Measurements from ENCODE around the gene OR4F15. TPM values are rescaled to one million over a fixed set of nuclear protein-coding genes. Genes with fewer than 3 reads are reported as not detected.
"Not testable (repeated sequence)": the region's sequence is repeated elsewhere in the genome, so short reads cannot be mapped to it uniquely, and the experiment has no call there.

Gene OR4F15
- total RNA-seq, 1 donor from 2014 or later: not detected

DNA sequence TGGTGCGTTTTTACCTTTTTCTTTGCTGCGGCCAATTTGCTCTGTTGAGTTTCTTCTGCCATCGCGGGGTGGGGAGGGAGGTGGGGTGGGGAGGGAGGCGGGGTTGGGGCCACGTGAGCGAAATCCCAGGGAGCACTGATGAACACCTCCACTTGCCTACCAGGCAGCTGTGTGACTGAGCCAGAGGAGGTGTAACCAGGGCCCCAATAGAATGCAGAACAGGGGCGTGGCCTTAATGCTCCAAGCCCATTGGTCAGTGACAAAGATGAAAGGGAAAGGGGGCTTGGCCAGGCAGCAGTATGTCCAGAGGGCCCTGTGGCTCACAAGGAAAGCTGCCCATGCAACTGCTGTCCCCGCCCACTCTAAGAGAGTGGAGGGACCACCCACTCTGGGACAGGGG, 30.1 kb upstream of the OR4F15 start:
- H3K4me3 ChIP-seq (ENCODE audit: low read length in 3 of 3): no peak overlapping the region
- no peaks in the 10 kb centered on the region for H3K36me3 ChIP-seq (ENCODE audit: control insufficient read depth in 3 of 3, insufficient read depth in 3 of 3, low read length in 3 of 3)

DNA sequence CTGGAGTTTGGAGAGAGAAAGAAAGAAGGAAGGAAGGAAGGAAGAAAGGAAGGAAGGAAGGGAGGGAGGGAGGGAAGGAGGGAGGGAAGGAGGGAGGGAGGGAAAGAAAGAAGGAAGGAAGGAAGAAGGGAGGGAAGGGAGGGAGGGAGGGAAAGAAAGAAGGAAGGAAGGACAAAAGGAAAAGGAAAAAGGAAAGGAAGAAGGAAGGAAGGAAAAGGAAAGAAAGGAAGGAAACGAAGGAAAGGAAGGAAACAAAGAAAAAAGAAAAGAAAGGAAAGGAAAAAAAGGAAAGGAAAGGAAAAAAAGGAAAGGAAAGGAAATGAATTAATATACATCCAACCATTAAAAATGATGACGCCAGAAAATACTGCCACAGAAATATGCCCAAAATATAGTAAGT, 27.4 kb upstream of the OR4F15 start:
- Histone ChIP-seq H3K36me3 (ENCODE audit: control insufficient read depth in 3 of 3, insufficient read depth in 3 of 3, low read length in 3 of 3) (no peaks in the 10 kb centered on the region), H3K27ac (ENCODE audit: low read depth, low read length) (no peak overlapping the region)

More for the DNA sequence above, 30.1 kb upstream of the OR4F15 start:
- Histone ChIP-seq H3K27ac (ENCODE audit: low read depth, low read length) (no peak overlapping the region), H3K27me3 (ENCODE audit: control insufficient read depth in 3 of 3, insufficient read depth in 3 of 3, low read length in 3 of 3) (peaks cover 0 to 5% (median 0%) of the 10 kb centered on the region in 3 donors), H3K4me1 (ENCODE audit: control insufficient read depth in 3 of 3, insufficient read depth in 3 of 3, low read length in 3 of 3) (no peaks in the 10 kb centered on the region), H3K9ac (ENCODE audit: low read depth in 1 of 3, low read length in 3 of 3) (no peak overlapping the region), H3K9me3 (ENCODE audit: control insufficient read depth in 3 of 3, low read length in 3 of 3) (no peaks in the 10 kb centered on the region)

DNA sequence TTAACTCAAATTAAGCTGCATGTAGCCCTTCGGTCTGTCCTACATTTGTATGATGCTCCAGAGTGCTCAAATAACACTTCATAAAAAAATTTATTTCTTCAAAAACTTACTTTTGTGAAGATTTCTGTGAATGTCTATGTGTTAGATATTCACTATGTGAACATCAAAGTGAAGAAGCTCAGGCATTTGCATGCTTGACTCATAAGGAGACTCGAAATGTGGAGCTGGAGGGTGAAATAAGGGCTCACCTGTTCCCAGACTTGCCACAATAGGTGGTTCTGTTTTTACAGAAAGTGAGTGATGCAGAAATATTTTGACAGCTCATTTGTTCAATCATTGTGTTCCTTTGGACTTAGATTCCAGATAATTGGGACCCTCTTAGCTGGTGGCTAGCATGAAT, 25.6 kb upstream of the OR4F15 start:
- H3K27ac ChIP-seq (ENCODE audit: low read depth, low read length); H3K9me3 ChIP-seq (ENCODE audit: control insufficient read depth in 3 of 3, low read length in 3 of 3); H3K9ac ChIP-seq (ENCODE audit: low read depth in 1 of 3, low read length in 3 of 3); H3K36me3 ChIP-seq (ENCODE audit: control insufficient read depth in 3 of 3, insufficient read depth in 3 of 3, low read length in 3 of 3); H3K27me3 ChIP-seq (ENCODE audit: control insufficient read depth in 3 of 3, insufficient read depth in 3 of 3, low read length in 3 of 3); H3K4me1 ChIP-seq (ENCODE audit: control insufficient read depth in 3 of 3, insufficient read depth in 3 of 3, low read length in 3 of 3); H3K4me3 ChIP-seq (ENCODE audit: low read length in 3 of 3): not testable (repeated sequence)

More for the DNA sequence above, 27.4 kb upstream of the OR4F15 start:
- peaks cover 0 to 5% (median 0%) of the 10 kb centered on the region in 3 donors for H3K27me3 ChIP-seq (ENCODE audit: control insufficient read depth in 3 of 3, insufficient read depth in 3 of 3, low read length in 3 of 3)
- no peak overlapping the region for H3K4me3 ChIP-seq (ENCODE audit: low read length in 3 of 3)
- H3K9me3 ChIP-seq (ENCODE audit: control insufficient read depth in 3 of 3, low read length in 3 of 3): no peaks in the 10 kb centered on the region
- no peak overlapping the region for H3K9ac ChIP-seq (ENCODE audit: low read depth in 1 of 3, low read length in 3 of 3)
- no peaks in the 10 kb centered on the region for H3K4me1 ChIP-seq (ENCODE audit: control insufficient read depth in 3 of 3, insufficient read depth in 3 of 3, low read length in 3 of 3)

DNA sequence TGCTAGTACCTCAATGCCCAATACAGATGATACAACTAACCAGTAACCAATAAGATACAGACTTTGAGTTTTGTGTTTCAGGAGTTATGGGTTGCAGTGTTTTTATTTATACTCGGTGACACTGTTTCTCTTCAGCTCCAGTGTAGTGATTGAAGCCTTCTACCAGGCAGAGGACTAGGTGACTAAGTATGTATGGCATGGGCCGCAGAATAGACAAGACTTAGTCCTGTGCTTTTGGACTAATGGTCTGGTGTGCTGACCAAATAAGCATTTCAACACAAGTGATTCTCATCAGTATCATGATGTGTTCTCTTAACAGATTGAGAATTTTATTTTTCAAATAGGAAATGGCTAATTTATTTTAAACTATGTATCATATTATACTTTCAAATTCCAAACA, 24.0 kb upstream of the OR4F15 start:
- H3K36me3 ChIP-seq (ENCODE audit: control insufficient read depth in 3 of 3, insufficient read depth in 3 of 3, low read length in 3 of 3); H3K4me1 ChIP-seq (ENCODE audit: control insufficient read depth in 3 of 3, insufficient read depth in 3 of 3, low read length in 3 of 3); H3K9me3 ChIP-seq (ENCODE audit: control insufficient read depth in 3 of 3, low read length in 3 of 3); H3K27me3 ChIP-seq (ENCODE audit: control insufficient read depth in 3 of 3, insufficient read depth in 3 of 3, low read length in 3 of 3); H3K9ac ChIP-seq (ENCODE audit: low read depth in 1 of 3, low read length in 3 of 3); H3K4me3 ChIP-seq (ENCODE audit: low read length in 3 of 3); H3K27ac ChIP-seq (ENCODE audit: low read depth, low read length): not testable (repeated sequence)

DNA sequence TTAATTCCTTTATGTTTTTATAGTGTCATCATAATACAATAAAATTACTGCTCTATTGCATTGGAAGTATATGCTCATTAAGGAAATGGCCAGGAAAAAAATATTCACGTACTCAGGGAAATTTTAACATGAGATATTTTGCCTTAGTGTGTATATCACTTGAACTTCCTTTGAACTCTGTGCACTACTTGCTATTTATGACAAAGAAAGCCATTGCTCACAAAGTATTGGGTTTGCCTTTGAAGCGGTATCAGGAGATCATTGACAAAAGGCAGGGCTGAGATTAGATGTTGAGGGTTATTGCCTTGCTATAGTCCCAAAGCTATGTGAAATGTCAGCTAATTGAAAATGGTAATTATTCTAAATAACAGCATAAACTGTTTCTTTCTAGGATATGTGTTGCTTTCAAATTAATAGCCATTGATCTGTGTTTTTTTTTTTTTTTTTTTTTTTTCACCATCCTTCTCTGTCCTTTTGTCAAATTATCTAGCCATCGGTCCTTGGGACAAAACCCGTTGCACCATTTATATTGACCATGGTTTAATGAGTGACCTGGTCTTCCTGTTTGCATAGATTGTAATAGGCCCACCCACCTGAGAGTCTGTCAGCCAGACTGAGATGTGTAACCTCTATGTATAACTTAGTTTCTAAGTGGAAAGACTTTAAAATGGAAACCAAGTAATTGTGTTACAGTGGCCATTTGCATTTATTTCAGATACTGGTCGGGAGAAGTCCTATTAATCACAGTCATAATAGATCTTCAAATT, 23.3 kb upstream of the OR4F15 start:
- H3K4me3 ChIP-seq (ENCODE audit: low read length in 3 of 3); H3K9ac ChIP-seq (ENCODE audit: low read depth in 1 of 3, low read length in 3 of 3); H3K4me1 ChIP-seq (ENCODE audit: control insufficient read depth in 3 of 3, insufficient read depth in 3 of 3, low read length in 3 of 3); H3K27ac ChIP-seq (ENCODE audit: low read depth, low read length); H3K36me3 ChIP-seq (ENCODE audit: control insufficient read depth in 3 of 3, insufficient read depth in 3 of 3, low read length in 3 of 3); H3K27me3 ChIP-seq (ENCODE audit: control insufficient read depth in 3 of 3, insufficient read depth in 3 of 3, low read length in 3 of 3); H3K9me3 ChIP-seq (ENCODE audit: control insufficient read depth in 3 of 3, low read length in 3 of 3): not testable (repeated sequence)

DNA sequence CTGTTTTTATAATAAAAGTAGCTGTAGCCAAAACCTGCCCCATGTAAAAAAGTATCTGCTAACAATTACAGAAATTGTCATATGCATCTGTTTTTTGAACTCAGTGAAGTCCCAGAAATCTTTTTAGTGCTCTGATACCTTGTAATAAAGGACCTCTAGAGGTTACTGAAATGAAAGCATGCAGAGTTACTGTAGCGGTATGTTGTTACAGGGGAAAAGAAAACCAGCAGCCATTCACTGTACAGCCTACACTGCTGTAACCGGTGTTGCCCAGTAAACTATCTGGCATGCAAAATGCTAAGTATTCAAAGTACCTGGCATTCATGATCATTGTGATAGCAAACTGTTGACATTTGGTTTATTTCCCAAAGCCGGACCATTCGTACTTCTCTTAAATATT, 21.3 kb upstream of the OR4F15 start:
- not testable (repeated sequence) for H3K27ac ChIP-seq (ENCODE audit: low read depth, low read length); H3K9me3 ChIP-seq (ENCODE audit: control insufficient read depth in 3 of 3, low read length in 3 of 3); H3K36me3 ChIP-seq (ENCODE audit: control insufficient read depth in 3 of 3, insufficient read depth in 3 of 3, low read length in 3 of 3); H3K4me1 ChIP-seq (ENCODE audit: control insufficient read depth in 3 of 3, insufficient read depth in 3 of 3, low read length in 3 of 3); H3K4me3 ChIP-seq (ENCODE audit: low read length in 3 of 3); H3K9ac ChIP-seq (ENCODE audit: low read depth in 1 of 3, low read length in 3 of 3); H3K27me3 ChIP-seq (ENCODE audit: control insufficient read depth in 3 of 3, insufficient read depth in 3 of 3, low read length in 3 of 3)

DNA sequence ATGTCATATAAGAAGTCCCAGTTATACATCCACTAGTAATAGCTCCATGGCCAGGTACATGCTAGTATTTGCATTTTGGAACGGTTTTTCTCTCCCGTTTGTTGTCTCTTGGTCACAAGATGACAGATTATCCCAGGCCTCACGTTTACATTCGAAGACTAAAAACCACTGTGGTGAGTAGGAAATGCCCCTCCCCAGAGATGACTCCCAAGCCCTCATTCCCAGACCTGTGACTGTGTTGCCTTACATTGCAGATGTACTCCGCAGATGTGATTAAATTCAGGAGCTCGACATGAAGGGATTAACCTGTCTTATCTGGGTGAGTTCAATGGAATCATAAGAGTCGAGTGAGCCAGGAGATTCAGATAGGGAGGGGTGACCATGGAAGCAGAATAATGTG, 18.0 kb upstream of the OR4F15 start:
- not testable (repeated sequence) for H3K4me1 ChIP-seq (ENCODE audit: control insufficient read depth in 3 of 3, insufficient read depth in 3 of 3, low read length in 3 of 3); H3K9me3 ChIP-seq (ENCODE audit: control insufficient read depth in 3 of 3, low read length in 3 of 3); H3K4me3 ChIP-seq (ENCODE audit: low read length in 3 of 3); H3K27ac ChIP-seq (ENCODE audit: low read depth, low read length); H3K36me3 ChIP-seq (ENCODE audit: control insufficient read depth in 3 of 3, insufficient read depth in 3 of 3, low read length in 3 of 3); H3K27me3 ChIP-seq (ENCODE audit: control insufficient read depth in 3 of 3, insufficient read depth in 3 of 3, low read length in 3 of 3); H3K9ac ChIP-seq (ENCODE audit: low read depth in 1 of 3, low read length in 3 of 3)

DNA sequence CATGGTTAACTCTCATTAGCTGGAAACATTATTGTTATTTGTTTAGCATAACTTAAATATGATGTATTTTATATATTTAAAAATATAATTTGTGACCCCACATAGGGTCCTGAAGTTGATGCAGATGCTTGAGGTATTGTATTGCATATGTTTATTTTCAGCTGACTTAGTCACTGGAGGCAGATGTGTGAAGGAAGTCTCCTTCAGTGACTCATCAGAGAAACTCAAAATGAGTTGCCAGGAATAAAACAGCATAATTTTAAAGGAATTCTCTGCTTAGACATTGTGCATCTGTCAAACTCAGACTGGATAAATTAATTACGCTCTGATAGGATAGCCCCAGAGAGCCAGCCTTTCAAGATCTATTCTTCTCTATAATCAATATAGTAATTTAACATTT, 16.5 kb upstream of the OR4F15 start:
- H3K9me3 ChIP-seq (ENCODE audit: control insufficient read depth in 3 of 3, low read length in 3 of 3): no peaks in the 10 kb centered on the region
- no peak overlapping the region for H3K4me3 ChIP-seq (ENCODE audit: low read length in 3 of 3)
- H3K27me3 ChIP-seq (ENCODE audit: control insufficient read depth in 3 of 3, insufficient read depth in 3 of 3, low read length in 3 of 3): peaks cover 0 to 6% (median 0%) of the 10 kb centered on the region in 3 donors
- H3K9ac ChIP-seq (ENCODE audit: low read depth in 1 of 3, low read length in 3 of 3): no peak overlapping the region
- H3K27ac ChIP-seq (ENCODE audit: low read depth, low read length): no peak overlapping the region
- no peaks in the 10 kb centered on the region for H3K4me1 ChIP-seq (ENCODE audit: control insufficient read depth in 3 of 3, insufficient read depth in 3 of 3, low read length in 3 of 3)
- H3K36me3 ChIP-seq (ENCODE audit: control insufficient read depth in 3 of 3, insufficient read depth in 3 of 3, low read length in 3 of 3): no peaks in the 10 kb centered on the region

DNA sequence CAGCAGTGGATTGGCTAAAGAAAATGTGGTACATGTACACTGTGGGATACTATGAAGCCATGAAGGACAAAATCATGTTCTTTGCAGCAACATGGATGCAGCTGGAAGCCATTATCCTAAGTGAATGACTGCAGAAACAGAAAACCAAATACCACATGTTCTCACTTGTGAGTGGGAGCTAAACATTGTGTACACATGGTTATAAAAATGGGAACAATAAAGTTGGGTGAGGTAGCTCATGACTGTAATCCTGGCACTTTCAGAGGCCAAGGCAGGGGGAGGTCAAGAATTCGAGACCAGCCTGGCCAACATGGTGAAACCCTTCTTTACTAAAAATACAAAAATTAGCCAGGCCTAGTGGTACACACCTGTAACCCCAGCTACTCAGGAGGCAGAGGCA, 12.3 kb upstream of the OR4F15 start:
- Histone ChIP-seq H3K9ac (ENCODE audit: low read depth in 1 of 3, low read length in 3 of 3) (no peak overlapping the region), H3K36me3 (ENCODE audit: control insufficient read depth in 3 of 3, insufficient read depth in 3 of 3, low read length in 3 of 3) (no peaks in the 10 kb centered on the region), H3K27me3 (ENCODE audit: control insufficient read depth in 3 of 3, insufficient read depth in 3 of 3, low read length in 3 of 3) (peaks cover 0 to 6% (median 0%) of the 10 kb centered on the region in 3 donors), H3K4me1 (ENCODE audit: control insufficient read depth in 3 of 3, insufficient read depth in 3 of 3, low read length in 3 of 3) (no peaks in the 10 kb centered on the region), H3K27ac (ENCODE audit: low read depth, low read length) (no peak overlapping the region), H3K9me3 (ENCODE audit: control insufficient read depth in 3 of 3, low read length in 3 of 3) (no peaks in the 10 kb centered on the region), H3K4me3 (ENCODE audit: low read length in 3 of 3) (no peak overlapping the region)

DNA sequence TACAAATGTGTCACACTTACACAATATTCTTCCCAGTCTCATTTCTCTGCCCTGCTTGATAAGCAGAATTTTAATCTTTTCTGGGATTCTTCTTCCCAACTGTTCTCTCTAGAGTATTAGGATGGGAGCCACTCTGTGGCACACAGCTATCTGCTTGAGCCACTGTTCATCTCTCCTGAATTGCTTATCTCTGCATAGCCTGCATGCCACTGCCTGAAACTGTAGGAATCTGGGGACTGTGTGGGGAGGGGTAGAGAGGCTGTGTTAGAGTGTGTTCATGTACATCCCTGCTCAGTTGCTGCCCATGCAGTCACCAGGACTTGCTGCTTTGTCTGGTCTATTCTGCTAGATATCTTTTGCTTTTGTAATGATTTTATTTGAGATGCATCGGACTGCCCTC, 11.0 kb upstream of the OR4F15 start:
- Histone ChIP-seq H3K9ac (ENCODE audit: low read depth in 1 of 3, low read length in 3 of 3) (no peak overlapping the region), H3K27me3 (ENCODE audit: control insufficient read depth in 3 of 3, insufficient read depth in 3 of 3, low read length in 3 of 3) (peaks cover 0 to 7% (median 6%) of the 10 kb centered on the region in 3 donors), H3K4me1 (ENCODE audit: control insufficient read depth in 3 of 3, insufficient read depth in 3 of 3, low read length in 3 of 3) (no peaks in the 10 kb centered on the region), H3K9me3 (ENCODE audit: control insufficient read depth in 3 of 3, low read length in 3 of 3) (no peaks in the 10 kb centered on the region), H3K36me3 (ENCODE audit: control insufficient read depth in 3 of 3, insufficient read depth in 3 of 3, low read length in 3 of 3) (no peaks in the 10 kb centered on the region), H3K4me3 (ENCODE audit: low read length in 3 of 3) (no peak overlapping the region), H3K27ac (ENCODE audit: low read depth, low read length) (no peak overlapping the region)

Measured in skeletal muscle tissue (tissue), 4 donors.